MCF 10A (cell line): Measurements from ENCODE around the gene LASP1NB.

Experiments
- BruUV-seq: library from RNA; stranded (reverse); fragments of 400-500 nt; replicated peaks from 2 replicates; lab custom pipeline; 2021; lab: Mats Ljungman, UMichigan
- CTCF ChIA-PET: fragments of 300-600 bp; sonication (Branson Sonifier 250); formaldehyde crosslinking; extraction: SDS; loops from one replicate; lab custom pipeline; 2021; ENCODE audit warnings: antibody characterized with exemption, inconsistent platforms; lab: Yijun Ruan, JAX
- POLR2A ChIA-PET: fragments of 300-600, 350-650 bp; sonication (Branson Sonifier 250); formaldehyde crosslinking; extraction: SDS; loops from one replicate; lab custom pipeline; 2020; ENCODE audit warnings: antibody characterized with exemption, inconsistent platforms; lab: Yijun Ruan, JAX
- DNase-seq: peaks from one replicate; pipeline ENCODE4 v3.0.0-alpha.2; 2018; ENCODE audit not compliant: unreplicated experiment
- H3K27ac Mint-ChIP-seq: one replicate; pipeline ENCODE4 v1.8.0; 2022; ENCODE audit warnings: mild to moderate bottlenecking, low read depth, mixed read lengths; ENCODE audit not compliant: unreplicated experiment
- H3K27me3 Mint-ChIP-seq: one replicate; pipeline ENCODE4 v1.8.0; 2022; ENCODE audit warnings: mixed read lengths; ENCODE audit not compliant: insufficient read depth, unreplicated experiment
- H3K36me3 Mint-ChIP-seq: one replicate; pipeline ENCODE4 v1.8.0; 2022; ENCODE audit warnings: mild to moderate bottlenecking, moderate library complexity, mixed read lengths; ENCODE audit not compliant: insufficient read depth, unreplicated experiment
- H3K4me1 Mint-ChIP-seq: one replicate; pipeline ENCODE4 v1.8.0; 2022; ENCODE audit warnings: mixed read lengths; ENCODE audit not compliant: insufficient read depth, unreplicated experiment
- H3K4me3 Mint-ChIP-seq: one replicate; pipeline ENCODE4 v1.8.0; 2022; ENCODE audit warnings: mild to moderate bottlenecking, moderate library complexity, mixed read lengths; ENCODE audit not compliant: unreplicated experiment
- H3K9me3 Mint-ChIP-seq: one replicate; pipeline ENCODE4 v1.8.0; 2022; ENCODE audit warnings: mixed read lengths; ENCODE audit not compliant: unreplicated experiment
- CTCF ChIP-seq: fragments of 200-600 bp; IDR thresholded peaks from one replicate; pipeline ENCODE4 v1.8.0; 2022; ENCODE audit warnings: antibody characterized with exemption, mild to moderate bottlenecking; ENCODE audit not compliant: unreplicated experiment
- intact Hi-C: fragments of 100-400 bp; cut with micrococcal nuclease; formaldehyde crosslinking; loops from 2 replicates; pipeline ENCODE4 v1.14.1; 2022

Gene LASP1NB

DNA sequence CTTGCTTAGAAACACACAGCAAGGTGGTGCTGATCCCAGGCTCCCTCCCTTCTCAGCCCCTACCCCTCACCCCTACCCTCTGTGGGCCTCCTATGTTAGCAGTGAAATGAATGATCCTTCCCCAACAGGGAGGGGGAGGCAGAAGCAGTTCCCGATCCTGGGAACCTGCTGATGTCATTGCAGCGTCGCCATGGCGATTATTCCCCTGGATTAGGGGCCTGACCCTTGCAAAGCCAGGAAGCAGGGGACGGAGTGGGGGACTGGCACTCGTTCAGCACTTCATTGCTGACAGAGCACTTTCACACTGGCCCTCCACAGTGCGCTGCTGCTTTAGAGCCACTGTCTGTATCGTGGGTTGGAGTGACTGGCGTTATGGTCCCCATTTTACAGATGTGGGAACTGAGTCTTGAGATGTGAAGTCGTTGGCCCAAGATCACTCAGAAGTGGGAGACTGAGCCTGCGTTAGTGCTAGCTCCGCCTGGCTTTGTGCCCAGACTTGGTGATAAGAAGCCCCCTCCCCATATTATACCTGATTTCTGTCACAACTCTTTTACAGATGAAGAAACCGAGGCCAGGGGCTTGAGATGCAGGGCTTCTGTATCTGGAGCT lies 29.0 kb upstream of the LASP1NB start:
- Mint-ChIP-seq H3K36me3 (peaks cover 47% of the 10 kb centered on the region), H3K27ac (no peak overlapping the region), H3K9me3 (no peaks in the 10 kb centered on the region), H3K4me3 (no peak overlapping the region), H3K4me1 (peaks cover 8% of the 10 kb centered on the region), H3K27me3 (no peaks in the 10 kb centered on the region)
- ChIA-PET POLR2A (no interaction called here), CTCF (no interaction called here)
- TF ChIP-seq CTCF = no peak
- BruUV-seq = no TSS peak
- intact Hi-C loops = no loop called here
- DNase-seq = no peak

- no peaks in the 10 kb centered on the region for H3K9me3 Mint-ChIP-seq
- no peak overlapping the region for H3K4me3 Mint-ChIP-seq
- ChIA-PET POLR2A (no interaction called here), CTCF (no interaction called here)
- TF ChIP-seq CTCF = no peak
- intact Hi-C loops = no loop called here
- no TSS peak for BruUV-seq
- no peak overlapping the region for H3K27ac Mint-ChIP-seq
- peaks cover 8% of the 10 kb centered on the region for H3K4me1 Mint-ChIP-seq
- DNase-seq = no peak
- peaks cover 39% of the 10 kb centered on the region for H3K36me3 Mint-ChIP-seq
- H3K27me3 Mint-ChIP-seq = no peaks in the 10 kb centered on the region
Measured at GRCh38 chr17:38897176-38897575, 28.2 kb upstream of the LASP1NB start.

GRCh38 chr17:38897671-38898290 lies 27.6 kb upstream of the LASP1NB start:
- H3K27me3 Mint-ChIP-seq = no peaks in the 10 kb centered on the region
- H3K9me3 Mint-ChIP-seq = no peaks in the 10 kb centered on the region
- no peak overlapping the region for H3K4me3 Mint-ChIP-seq
- no peak for DNase-seq
- no TSS peak for BruUV-seq
- ChIA-PET POLR2A (no interaction called here), CTCF (interaction anchor here (1.2 kb wide), 1 partner anchor 9 kb away, joined by 3 read pairs; no protein-coding TSS in a partner anchor)
- TF ChIP-seq CTCF = no peak
- intact Hi-C loops = no loop called here
- peaks cover 33% of the 10 kb centered on the region for H3K36me3 Mint-ChIP-seq
- H3K4me1 Mint-ChIP-seq = peaks cover 8% of the 10 kb centered on the region
- no peak overlapping the region for H3K27ac Mint-ChIP-seq

DNA sequence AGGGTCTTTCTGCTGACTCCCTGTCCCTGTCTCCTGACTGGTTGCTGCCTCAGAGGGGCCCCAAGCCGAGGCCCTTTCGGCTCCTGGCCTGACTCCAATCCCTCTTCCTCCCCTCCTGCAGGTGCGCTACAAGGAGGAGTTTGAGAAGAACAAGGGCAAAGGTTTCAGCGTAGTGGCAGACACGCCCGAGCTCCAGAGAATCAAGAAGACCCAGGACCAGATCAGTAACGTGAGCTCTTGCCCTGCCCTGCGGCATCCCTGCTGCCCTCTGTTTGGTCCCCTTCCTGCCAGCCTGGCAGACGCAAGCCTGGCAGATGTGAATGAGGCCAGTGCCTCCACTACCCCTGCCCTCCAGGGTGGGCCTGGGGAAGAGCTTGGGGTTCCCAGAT lies 27.1 kb upstream of the LASP1NB start:
- peaks cover 8% of the 10 kb centered on the region for H3K4me1 Mint-ChIP-seq
- intact Hi-C loops = no loop called here
- no peaks in the 10 kb centered on the region for H3K27me3 Mint-ChIP-seq
- DNase-seq = no peak
- H3K9me3 Mint-ChIP-seq = no peaks in the 10 kb centered on the region
- CTCF ChIA-PET = interaction anchor here (1.2 kb wide), 1 partner anchor 8 kb away, joined by 3 read pairs; no protein-coding TSS in a partner anchor
- H3K36me3 Mint-ChIP-seq = peaks cover 31% of the 10 kb centered on the region
- H3K4me3 Mint-ChIP-seq = no peak overlapping the region
- BruUV-seq = no TSS peak
- POLR2A ChIA-PET = no interaction called here
- TF ChIP-seq CTCF = no peak
- H3K27ac Mint-ChIP-seq = no peak overlapping the region
